Breast epithelium (tissue), 3 donors: ENCODE data around the gene BOD1L1.

ENCODE experiments used
- CTCF ChIP-seq, 3 donors: fragments of 450-650 bp; IDR thresholded peaks; one replicate each; pipeline ENCODE4 v1.5.1; 2016 to 2017; ENCODE audit warnings: antibody characterized with exemption in 3 of 3, mild to moderate bottlenecking in 3 of 3, moderate library complexity in 3 of 3
- POLR2A ChIP-seq: fragments of 450-650 bp; IDR thresholded peaks from one replicate; pipeline ENCODE4 v1.6.1; 2016; ENCODE audit warnings: antibody characterized with exemption, mild to moderate bottlenecking, moderate library complexity
- POLR2AphosphoS5 ChIP-seq, 3 donors: sonication (generic); formaldehyde crosslinking; IDR thresholded peaks; one replicate each; pipeline ENCODE4 v1.6.1; 2017; ENCODE audit warnings: antibody characterized with exemption in 3 of 3

GRCh38 chr4:13546142-13546940, 81.2 kb downstream of the BOD1L1 start:
- no peak for TF ChIP-seq CTCF (IDR thresholded peaks at IDR 0.05)
- TF ChIP-seq POLR2A, result no peak
- no peak for TF ChIP-seq POLR2AphosphoS5 (IDR thresholded peaks at IDR 0.05)
